HCT116 (cell line): ENCODE data around the gene AVPR1B. TPM values are rescaled to one million over a fixed set of nuclear protein-coding genes. Genes with fewer than 3 reads are reported as not detected.

Experiments
- ATAC-seq: fragments of 200-7000 bp; cut with Tn5 transposase; 2 replicates; pipeline ENCODE4 v1.9.1; 2020; ENCODE audit warnings: mild to moderate bottlenecking, moderate library complexity
- BruUV-seq: library from RNA; stranded (reverse); fragments of 400-500 nt; replicated peaks from 2 replicates; lab custom pipeline; 2021; lab: Mats Ljungman, UMichigan
- CTCF ChIA-PET: fragments of 300-600 bp; sonication (Branson Sonifier 250); formaldehyde crosslinking; loops from one replicate; lab custom pipeline; 2021; ENCODE audit warnings: antibody characterized with exemption; lab: Charles Lee
- POLR2A ChIA-PET: fragments of 300-600, 350-600 bp; sonication (Branson Sonifier 250); formaldehyde crosslinking; loops from one replicate; lab custom pipeline; 2021; ENCODE audit warnings: antibody characterized with exemption; lab: Charles Lee
- RAD21 ChIA-PET, 2 experiments: fragments of 300-600 bp; sonication (Branson Sonifier 250); formaldehyde crosslinking; loops; one replicate each; lab custom pipeline; 2023; ENCODE audit warnings: low total read pairs in 2 of 2; ENCODE audit not compliant: uncharacterized antibody in 2 of 2, unreplicated experiment in 2 of 2, low non-redundant PET in 1 of 2; lab: Charles Lee
- DNase-seq: peaks from one replicate; pipeline ENCODE4 v3.0.0-alpha.2; 2010; ENCODE audit warnings: low read depth, low spot score
- H2AFZ ChIP-seq: fragments of 200-600 bp; shearing (Covaris generic), sonication (generic); 2 replicates; pipeline ENCODE4 v1.6.1; 2017; ENCODE audit warnings: low read depth, mixed run types, mixed read lengths, antibody characterized with exemption, low read length; ENCODE audit not compliant: poor library complexity, severe bottlenecking
- H3K27ac ChIP-seq: 2 replicates; pipeline ENCODE4 v1.5.1; 2012; ENCODE audit warnings: low read depth, low read length
- H3K27me3 ChIP-seq: fragments of 200-600 bp; sonication (generic); 2 replicates; pipeline ENCODE4 v1.6.1; 2016; ENCODE audit warnings: mixed run types, low read length, mixed read lengths; ENCODE audit not compliant: insufficient read depth
- H3K36me3 ChIP-seq, 2 experiments: fragments of 200-500 bp in 1 of 2; fragments of 200-600 bp in 1 of 2; sonication (Bioruptor generic) in 1 of 2; sonication (generic) in 1 of 2; 2 replicates each; pipeline versions ENCODE4 v1.5.1 to v1.6.1; 2014 to 2016; ENCODE audit warnings: low read length in 2 of 2, inconsistent platforms in 1 of 2, mixed read lengths in 1 of 2, mixed run types in 1 of 2; ENCODE audit not compliant: insufficient read depth in 2 of 2, control insufficient read depth in 1 of 2
- H3K4me1 ChIP-seq, 2 experiments: fragments of 200-600 bp in 1 of 2; sonication (generic) in 1 of 2; 2 replicates each; pipeline versions ENCODE4 v1.5.1 to v1.6.1; 2012 to 2017; ENCODE audit warnings: low read length in 2 of 2, inconsistent platforms in 1 of 2, mild to moderate bottlenecking in 1 of 2, mixed read lengths in 1 of 2, mixed run types in 1 of 2, moderate library complexity in 1 of 2; ENCODE audit not compliant: insufficient read depth in 2 of 2, control insufficient read depth in 1 of 2
- H3K4me2 ChIP-seq: fragments of 200-600 bp; sonication (generic); 2 replicates; pipeline ENCODE4 v1.6.1; 2017; ENCODE audit warnings: mixed run types, low read length, mixed read lengths
- H3K4me3 ChIP-seq, 2 experiments: fragments of 200-600 bp in 1 of 2; sonication (generic) in 1 of 2; replicated peaks in 1 of 2; 2 replicates each; pipeline ENCODE4 v1.5.1; 2011 to 2016; ENCODE audit warnings: low read length in 2 of 2, control low read depth in 1 of 2, low read depth in 1 of 2, mild to moderate bottlenecking in 1 of 2, mixed read lengths in 1 of 2, mixed run types in 1 of 2
- H3K79me2 ChIP-seq: fragments of 200-600 bp; sonication (generic); 2 replicates; pipeline ENCODE4 v1.6.1; 2017; ENCODE audit warnings: mild to moderate bottlenecking, mixed run types, low read length, moderate library complexity, mixed read lengths; ENCODE audit not compliant: insufficient read depth
- H3K9ac ChIP-seq: fragments of 200-600 bp; sonication (generic); 2 replicates; pipeline ENCODE4 v1.6.1; 2016; ENCODE audit warnings: low read length, mixed read lengths
- H3K9me2 ChIP-seq: fragments of 200-600 bp; sonication (generic), shearing (Covaris generic); 2 replicates; pipeline ENCODE4 v1.6.1; 2017; ENCODE audit warnings: mixed run types, mild to moderate bottlenecking, moderate library complexity; ENCODE audit not compliant: insufficient read depth
- H3K9me3 ChIP-seq, 2 experiments: fragments of 200-500 bp in 1 of 2; fragments of 200-600 bp in 1 of 2; sonication (Bioruptor generic) in 1 of 2; sonication (generic) in 1 of 2; 2 replicates each; pipeline ENCODE4 v1.6.1; 2014 to 2017; ENCODE audit warnings: low read length in 2 of 2, mixed read lengths in 2 of 2, inconsistent platforms in 1 of 2, low read depth in 1 of 2, mild to moderate bottlenecking in 1 of 2, mixed run types in 1 of 2, moderate library complexity in 1 of 2; ENCODE audit not compliant: control insufficient read depth in 1 of 2, insufficient read depth in 1 of 2
- H4K20me1 ChIP-seq: fragments of 200-600 bp; sonication (generic), shearing (Covaris generic); 2 replicates; pipeline ENCODE4 v1.6.1; 2017; ENCODE audit warnings: mixed run types, mild to moderate bottlenecking, moderate library complexity; ENCODE audit not compliant: insufficient read depth
- CBX3 ChIP-seq: IDR thresholded peaks from 2 replicates; pipeline ENCODE4 v1.6.1; 2012; ENCODE audit warnings: low read depth
- EGR1 ChIP-seq: IDR thresholded peaks from 2 replicates; pipeline ENCODE4 v1.6.1; 2012; ENCODE audit warnings: low read depth
- ELF1 ChIP-seq: IDR thresholded peaks from 2 replicates; pipeline ENCODE4 v1.6.1; 2012; ENCODE audit warnings: low read depth, borderline replicate concordance
- MAX ChIP-seq: IDR thresholded peaks from 2 replicates; pipeline ENCODE4 v1.6.1; 2012
- POLR2A ChIP-seq: IDR thresholded peaks from 2 replicates; pipeline ENCODE4 v1.7.0; 2011; ENCODE audit warnings: borderline replicate concordance; ENCODE audit not compliant: insufficient read depth, insufficient read length; ENCODE audit errors: extremely low read depth
- POLR2AphosphoS5 ChIP-seq: IDR thresholded peaks from 2 replicates; pipeline ENCODE4 v1.6.1; 2011; ENCODE audit warnings: mild to moderate bottlenecking, low read depth, low read length, moderate library complexity
- RAD21 ChIP-seq: IDR thresholded peaks from 2 replicates; pipeline ENCODE4 v1.6.1; 2012; ENCODE audit warnings: low read depth, mild to moderate bottlenecking
- SRF ChIP-seq: IDR thresholded peaks from 2 replicates; pipeline ENCODE4 v1.6.1; 2012; ENCODE audit warnings: low read depth
- YY1 ChIP-seq: IDR thresholded peaks from 2 replicates; pipeline ENCODE4 v1.6.1; 2011; ENCODE audit warnings: low read length, low read depth, moderate library complexity, mild to moderate bottlenecking; ENCODE audit not compliant: insufficient replicate concordance; ENCODE audit errors: extremely low read depth
- ZNF274 ChIP-seq: fragments of 200-500 bp; sonication (Bioruptor generic); IDR thresholded peaks from 2 replicates; pipeline ENCODE4 v1.6.1; 2014; ENCODE audit warnings: mild to moderate bottlenecking, low read depth, low read length, inconsistent platforms
- intact Hi-C: fragments of 100-400 bp; cut with micrococcal nuclease; formaldehyde crosslinking; loops from 2 replicates; pipeline ENCODE4 v1.10.0; 2022
- total RNA-seq: library from RNA; stranded (reverse); gene quantifications from one replicate; pipeline ENCODE4 v1.2.1, GENCODE V29; 2021; ENCODE audit not compliant: unreplicated experiment
- TF ChIP-seq, protein P1 (sequence below), 3 experiments: fragments of 200-600 bp in 1 of 3; sonication (generic) in 1 of 3; IDR thresholded peaks in 2 of 3; conservative IDR thresholded peaks in 1 of 3; 2 replicates each; pipeline ENCODE4 v1.5.1; 2012 to 2017; ENCODE audit warnings: low read depth in 2 of 3, low read length in 2 of 3, antibody characterized with exemption in 1 of 3, borderline replicate concordance in 1 of 3, control low read depth in 1 of 3, mild to moderate bottlenecking in 1 of 3, mixed read lengths in 1 of 3, mixed run types in 1 of 3, moderate library complexity in 1 of 3; ENCODE audit not compliant: insufficient read depth in 1 of 3

Gene AVPR1B
- total RNA-seq, 1 experiment from 2014 or later, result not detected

DNA sequence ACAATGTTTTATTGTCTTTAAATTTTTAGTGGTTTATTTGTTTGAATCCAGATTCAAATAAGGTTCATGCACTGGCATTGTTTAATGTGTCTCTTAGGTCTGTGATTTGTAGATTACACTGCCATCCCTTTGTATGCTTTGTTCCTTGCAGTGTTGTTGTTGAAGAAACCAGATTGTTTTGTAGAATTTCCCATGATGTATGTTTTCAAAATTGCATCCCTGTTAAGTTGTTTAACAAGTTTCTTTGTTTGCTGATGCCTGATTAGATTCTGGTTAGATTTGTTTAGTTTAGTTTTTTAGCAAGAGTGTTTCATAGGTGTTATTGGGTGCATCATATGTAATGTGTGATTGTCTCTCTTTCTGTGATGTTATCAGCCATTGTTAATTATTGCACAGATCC lies 5.5 kb upstream of the AVPR1B start (continued):
- TF ChIP-seq, protein P1, sequence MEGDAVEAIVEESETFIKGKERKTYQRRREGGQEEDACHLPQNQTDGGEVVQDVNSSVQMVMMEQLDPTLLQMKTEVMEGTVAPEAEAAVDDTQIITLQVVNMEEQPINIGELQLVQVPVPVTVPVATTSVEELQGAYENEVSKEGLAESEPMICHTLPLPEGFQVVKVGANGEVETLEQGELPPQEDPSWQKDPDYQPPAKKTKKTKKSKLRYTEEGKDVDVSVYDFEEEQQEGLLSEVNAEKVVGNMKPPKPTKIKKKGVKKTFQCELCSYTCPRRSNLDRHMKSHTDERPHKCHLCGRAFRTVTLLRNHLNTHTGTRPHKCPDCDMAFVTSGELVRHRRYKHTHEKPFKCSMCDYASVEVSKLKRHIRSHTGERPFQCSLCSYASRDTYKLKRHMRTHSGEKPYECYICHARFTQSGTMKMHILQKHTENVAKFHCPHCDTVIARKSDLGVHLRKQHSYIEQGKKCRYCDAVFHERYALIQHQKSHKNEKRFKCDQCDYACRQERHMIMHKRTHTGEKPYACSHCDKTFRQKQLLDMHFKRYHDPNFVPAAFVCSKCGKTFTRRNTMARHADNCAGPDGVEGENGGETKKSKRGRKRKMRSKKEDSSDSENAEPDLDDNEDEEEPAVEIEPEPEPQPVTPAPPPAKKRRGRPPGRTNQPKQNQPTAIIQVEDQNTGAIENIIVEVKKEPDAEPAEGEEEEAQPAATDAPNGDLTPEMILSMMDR (IDR thresholded peaks at IDR 0.05 in 2 of 3, conservative IDR thresholded peaks at IDR 0.05 in 1 of 3; ENCODE audit: borderline replicate concordance in 1 of 3, insufficient read depth in 1 of 3, low read depth in 2 of 3, low read length in 2 of 3), result no peak
- TF ChIP-seq POLR2AphosphoS5 (no peak), ELF1 (no peak), RAD21 (no peak), EGR1 (no peak), YY1 (no peak)

DNA sequence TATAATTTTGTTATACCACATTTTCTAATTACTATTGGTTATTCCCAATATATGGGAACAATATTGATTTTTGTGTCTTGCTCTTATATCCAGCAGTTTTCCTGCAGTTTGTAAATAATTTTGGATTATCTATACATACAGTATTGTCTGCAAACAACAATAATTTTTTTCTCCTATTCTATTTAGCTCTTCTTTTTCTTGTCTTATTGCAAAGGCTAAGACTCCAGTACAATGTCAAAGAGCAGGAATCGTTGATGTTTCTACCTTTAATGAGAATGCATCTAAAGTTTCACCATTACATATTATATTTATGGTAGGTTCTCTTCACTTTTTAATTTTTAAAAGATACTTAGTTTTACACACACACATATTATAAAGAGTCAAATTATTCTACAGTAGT lies 4.1 kb upstream of the AVPR1B start:
- no peak for ATAC-seq
- no peak overlapping the region for H3K9ac ChIP-seq
- no peaks in the 10 kb centered on the region for H3K9me2 ChIP-seq
- ChIA-PET RAD21 (no interaction called here), POLR2A (no interaction called here), CTCF (no interaction called here)
- BruUV-seq, result no TSS peak
- no peak for DNase-seq
- intact Hi-C loops, result no loop called here
- H3K36me3 ChIP-seq, result no peaks in the 10 kb centered on the region
- TF ChIP-seq POLR2A (no peak), ELF1 (no peak), MAX (no peak), ZNF274 (no peak), SRF (no peak), CBX3 (no peak), RAD21 (no peak)
- H3K4me2 ChIP-seq, result no peak overlapping the region
- no peak overlapping the region for H3K27ac ChIP-seq
- no peaks in the 10 kb centered on the region for H4K20me1 ChIP-seq
- no peaks in the 10 kb centered on the region for H3K79me2 ChIP-seq
- peaks cover 0 to 10% of the 10 kb centered on the region in 2 experiments; a peak in 1 of 4 replicates for H3K4me1 ChIP-seq
- H3K4me3 ChIP-seq, result no peak overlapping the region
- no peak overlapping the region for H2AFZ ChIP-seq
- H3K27me3 ChIP-seq, result no peaks in the 10 kb centered on the region
- H3K9me3 ChIP-seq, result 0 out of 4 replicates have a peak, but pooled peaks cover 0 to 3% of the 10 kb centered on the region in 2 experiments
